ENCODE results near the gene BAZ1A. TPM values are rescaled to one million over a fixed set of nuclear protein-coding genes. Genes with fewer than 3 reads are reported as not detected.
"Not testable (repeated sequence)": the region's sequence is repeated elsewhere in the genome, so short reads cannot be mapped to it uniquely, and the experiment has no call there.

Gene BAZ1A
- total RNA-seq, 3 donors from 2014 or later: 34.1 to 65.3 (median 61.0) TPM

DNA sequence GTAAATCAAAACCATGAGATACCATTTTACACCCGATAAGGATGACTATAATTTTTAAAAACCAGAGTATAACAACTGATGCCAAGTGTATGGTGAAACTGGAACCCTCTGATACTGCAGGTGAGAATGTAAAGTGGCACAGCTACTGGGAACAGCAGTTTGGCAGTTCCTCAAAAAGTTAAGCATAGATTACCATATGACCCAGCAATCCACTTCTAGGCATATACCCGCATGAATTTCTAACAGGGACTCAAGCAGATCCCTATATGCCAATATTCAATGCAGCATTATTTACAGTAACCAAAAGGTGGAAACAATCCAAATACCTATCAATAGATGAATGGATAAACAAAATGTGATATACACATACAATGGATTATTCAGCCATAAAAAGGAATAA is 57.4 kb downstream of the BAZ1A start:
- no peak overlapping the region for H3K4me3 ChIP-seq
- intact Hi-C loops (cut with DNase I; ENCODE audit: low total_unique reads): no loop called here
- H3K27me3 ChIP-seq: no peaks in the 10 kb centered on the region
- no peak for DNase-seq (ENCODE audit: low spot score in 2 of 2)
- H3K27ac ChIP-seq: no peak overlapping the region
- TF ChIP-seq, protein P1, sequence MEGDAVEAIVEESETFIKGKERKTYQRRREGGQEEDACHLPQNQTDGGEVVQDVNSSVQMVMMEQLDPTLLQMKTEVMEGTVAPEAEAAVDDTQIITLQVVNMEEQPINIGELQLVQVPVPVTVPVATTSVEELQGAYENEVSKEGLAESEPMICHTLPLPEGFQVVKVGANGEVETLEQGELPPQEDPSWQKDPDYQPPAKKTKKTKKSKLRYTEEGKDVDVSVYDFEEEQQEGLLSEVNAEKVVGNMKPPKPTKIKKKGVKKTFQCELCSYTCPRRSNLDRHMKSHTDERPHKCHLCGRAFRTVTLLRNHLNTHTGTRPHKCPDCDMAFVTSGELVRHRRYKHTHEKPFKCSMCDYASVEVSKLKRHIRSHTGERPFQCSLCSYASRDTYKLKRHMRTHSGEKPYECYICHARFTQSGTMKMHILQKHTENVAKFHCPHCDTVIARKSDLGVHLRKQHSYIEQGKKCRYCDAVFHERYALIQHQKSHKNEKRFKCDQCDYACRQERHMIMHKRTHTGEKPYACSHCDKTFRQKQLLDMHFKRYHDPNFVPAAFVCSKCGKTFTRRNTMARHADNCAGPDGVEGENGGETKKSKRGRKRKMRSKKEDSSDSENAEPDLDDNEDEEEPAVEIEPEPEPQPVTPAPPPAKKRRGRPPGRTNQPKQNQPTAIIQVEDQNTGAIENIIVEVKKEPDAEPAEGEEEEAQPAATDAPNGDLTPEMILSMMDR (IDR thresholded peaks at IDR 0.05): no peak
- TF ChIP-seq POLR2A (IDR thresholded peaks at IDR 0.05) (no peak), POLR2AphosphoS5 (IDR thresholded peaks at IDR 0.05) (no peak)
- H3K9me3 ChIP-seq: no peaks in the 10 kb centered on the region
- H3K36me3 ChIP-seq: no peaks in the 10 kb centered on the region
- H3K4me1 ChIP-seq: no peaks in the 10 kb centered on the region

DNA sequence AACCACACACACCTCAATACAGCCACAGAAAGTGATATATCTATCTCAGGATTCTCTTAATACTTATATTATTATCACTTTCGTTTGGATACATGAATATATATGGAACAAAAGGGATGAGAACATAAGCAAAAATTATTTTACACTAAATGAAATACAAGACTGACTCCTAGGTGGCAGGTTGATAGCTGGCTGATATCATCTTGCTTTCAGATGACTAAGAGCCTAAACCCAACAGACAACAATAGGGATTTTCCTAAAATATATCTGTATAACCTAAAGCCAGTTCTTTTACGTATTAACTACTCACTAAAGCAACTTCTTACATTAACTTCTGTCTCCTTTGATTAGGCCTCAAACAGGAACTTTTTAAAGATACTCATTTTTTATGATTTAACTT is 65.1 kb downstream of the BAZ1A start:
- no peak for DNase-seq (ENCODE audit: low spot score in 2 of 2)
- H3K4me3 ChIP-seq: no peak overlapping the region
- H3K4me1 ChIP-seq: no peaks in the 10 kb centered on the region
- peaks cover 6% of the 10 kb centered on the region for H3K36me3 ChIP-seq
- TF ChIP-seq POLR2AphosphoS5 (IDR thresholded peaks at IDR 0.05): no peak
- TF ChIP-seq, protein P1 (IDR thresholded peaks at IDR 0.05): no peak
- no peak for TF ChIP-seq POLR2A (IDR thresholded peaks at IDR 0.05)
- intact Hi-C loops (cut with DNase I; ENCODE audit: low total_unique reads): no loop called here
- no peaks in the 10 kb centered on the region for H3K9me3 ChIP-seq
- H3K27ac ChIP-seq: no peak overlapping the region
- no peaks in the 10 kb centered on the region for H3K27me3 ChIP-seq

DNA sequence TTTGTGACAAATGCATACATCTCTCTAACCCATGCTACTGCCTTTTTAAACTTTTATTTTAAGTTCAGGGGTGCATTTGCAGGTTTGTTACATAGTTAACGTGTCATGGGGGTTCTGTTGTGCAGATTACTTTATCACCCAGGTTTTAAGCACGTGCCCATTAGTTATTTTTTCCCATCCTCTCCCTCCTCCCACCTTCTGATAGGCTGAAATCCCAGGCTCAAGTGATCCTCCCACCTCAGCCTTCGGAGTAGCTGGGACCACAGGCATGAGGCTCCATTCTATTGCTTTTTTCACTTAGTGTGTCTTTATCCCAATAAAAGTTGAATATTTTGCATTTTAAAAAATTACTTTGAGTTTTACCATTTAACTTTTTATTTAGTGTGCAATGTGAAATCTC is 68.9 kb downstream of the BAZ1A start:
- DNase-seq (ENCODE audit: low spot score in 2 of 2): no peak
- H3K4me3 ChIP-seq: no peak overlapping the region
- H3K27ac ChIP-seq: no peak overlapping the region
- H3K36me3 ChIP-seq: peaks cover 7% of the 10 kb centered on the region
- H3K9me3 ChIP-seq: no peaks in the 10 kb centered on the region
- intact Hi-C loops (cut with DNase I; ENCODE audit: low total_unique reads): no loop called here
- TF ChIP-seq POLR2A (IDR thresholded peaks at IDR 0.05) (no peak), POLR2AphosphoS5 (IDR thresholded peaks at IDR 0.05) (no peak)
- TF ChIP-seq, protein P1 (IDR thresholded peaks at IDR 0.05): no peak
- H3K27me3 ChIP-seq: no peaks in the 10 kb centered on the region
- no peaks in the 10 kb centered on the region for H3K4me1 ChIP-seq

DNA sequence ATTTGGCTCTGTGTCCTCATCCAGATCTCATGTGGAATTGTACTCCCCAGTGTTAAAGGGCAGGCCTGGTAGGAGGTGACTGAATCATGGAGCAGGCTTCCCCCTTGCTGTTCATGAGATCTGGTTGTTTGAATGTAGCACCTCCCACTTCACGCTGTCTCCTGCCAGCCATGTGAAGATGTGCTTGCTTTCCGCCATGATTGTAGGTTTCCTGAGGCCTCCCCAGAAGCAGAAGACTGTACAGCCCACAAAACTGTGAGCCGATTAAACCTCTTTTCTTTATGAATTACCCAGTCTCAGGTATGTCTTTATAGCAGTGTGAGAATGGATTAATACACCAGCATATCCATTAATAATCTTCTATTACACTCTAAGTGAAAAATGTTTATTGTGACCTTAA is 70.2 kb downstream of the BAZ1A start:
- H3K4me1 ChIP-seq: no peaks in the 10 kb centered on the region
- H3K9me3 ChIP-seq: no peaks in the 10 kb centered on the region
- TF ChIP-seq, protein P1 (IDR thresholded peaks at IDR 0.05): no peak
- no peak for TF ChIP-seq POLR2AphosphoS5 (IDR thresholded peaks at IDR 0.05)
- no peak for TF ChIP-seq POLR2A (IDR thresholded peaks at IDR 0.05)
- H3K4me3 ChIP-seq: no peak overlapping the region
- H3K36me3 ChIP-seq: peaks cover 7% of the 10 kb centered on the region
- no peak overlapping the region for H3K27ac ChIP-seq
- intact Hi-C loops (cut with DNase I; ENCODE audit: low total_unique reads): no loop called here
- no peaks in the 10 kb centered on the region for H3K27me3 ChIP-seq
- no peak for DNase-seq (ENCODE audit: low spot score in 2 of 2)

DNA sequence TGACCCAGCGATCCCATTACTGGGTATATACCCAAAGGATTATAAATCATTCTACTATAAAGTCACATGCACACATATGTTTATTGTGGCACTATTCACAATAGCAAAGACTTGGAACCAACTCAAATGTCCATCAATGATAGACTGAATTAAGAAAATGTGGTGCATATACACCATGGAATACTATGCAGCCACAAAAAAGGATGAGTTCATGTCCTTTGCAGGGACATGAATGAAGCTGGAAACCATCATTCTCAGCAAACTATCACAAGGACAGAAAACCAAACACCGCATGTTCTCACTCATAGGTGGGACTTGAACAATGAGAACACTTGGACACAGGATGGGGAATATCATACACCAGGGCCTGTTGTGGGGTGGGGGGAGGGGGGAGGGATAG is 76.3 kb downstream of the BAZ1A start:
- H3K27me3 ChIP-seq; H3K9me3 ChIP-seq; H3K4me1 ChIP-seq; DNase-seq (ENCODE audit: low spot score in 2 of 2); H3K27ac ChIP-seq; intact Hi-C loops (cut with DNase I; ENCODE audit: low total_unique reads); H3K36me3 ChIP-seq; H3K4me3 ChIP-seq: not testable (repeated sequence)
